ENCODE results near the gene MAP4K2.

MAP4K2 gene

GRCh38 chr11:64743591-64744543 is 59.1 kb downstream of the MAP4K2 start, which contains the start of gene RASGRP2:
TSS of gene RASGRP2 (minus strand) at chr11:64744142. CDS start at chr11:64742866, 1,276 bp downstream.
- in situ Hi-C loops (cut with HindIII; ENCODE audit: low sequenced_read_pairs) = no loop called here

DNA sequence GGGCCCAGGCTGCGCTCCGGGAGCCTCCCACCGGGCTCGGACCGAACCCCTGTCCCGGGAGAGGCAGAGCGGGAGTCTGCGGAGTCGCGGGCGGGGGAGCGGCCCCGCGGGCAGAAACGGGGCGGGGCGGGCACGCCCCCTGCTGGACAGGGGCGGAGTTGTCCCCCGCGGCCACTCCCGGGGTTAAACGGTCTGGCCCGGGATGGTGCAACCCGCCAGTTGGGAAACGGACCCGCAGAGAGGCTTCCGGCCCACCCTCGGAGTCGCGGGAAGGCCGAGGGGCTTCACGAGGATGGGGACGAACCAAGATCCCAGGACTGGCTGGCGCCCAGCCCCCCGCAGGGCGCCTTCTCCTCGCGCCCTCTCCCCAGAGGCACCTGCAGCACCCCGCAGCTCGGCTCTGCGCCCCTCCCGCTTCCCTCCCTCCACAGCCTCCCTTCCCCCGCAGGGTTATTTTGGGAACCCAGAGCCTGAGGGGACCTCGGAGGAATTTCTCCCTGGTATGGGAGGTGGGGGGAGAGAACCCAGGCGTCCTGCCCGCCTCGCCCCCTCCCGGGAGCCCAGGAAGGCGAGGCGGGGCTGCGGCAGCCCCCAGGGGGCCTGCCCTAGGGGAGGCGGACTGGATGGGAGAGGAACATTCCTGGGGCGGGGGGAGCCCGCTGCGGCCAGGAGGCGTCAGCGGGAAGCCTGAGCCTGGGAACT is 60.0 kb downstream of the MAP4K2 start:
- in situ Hi-C loops (cut with HindIII; ENCODE audit: low sequenced_read_pairs) = no loop called here

DNA sequence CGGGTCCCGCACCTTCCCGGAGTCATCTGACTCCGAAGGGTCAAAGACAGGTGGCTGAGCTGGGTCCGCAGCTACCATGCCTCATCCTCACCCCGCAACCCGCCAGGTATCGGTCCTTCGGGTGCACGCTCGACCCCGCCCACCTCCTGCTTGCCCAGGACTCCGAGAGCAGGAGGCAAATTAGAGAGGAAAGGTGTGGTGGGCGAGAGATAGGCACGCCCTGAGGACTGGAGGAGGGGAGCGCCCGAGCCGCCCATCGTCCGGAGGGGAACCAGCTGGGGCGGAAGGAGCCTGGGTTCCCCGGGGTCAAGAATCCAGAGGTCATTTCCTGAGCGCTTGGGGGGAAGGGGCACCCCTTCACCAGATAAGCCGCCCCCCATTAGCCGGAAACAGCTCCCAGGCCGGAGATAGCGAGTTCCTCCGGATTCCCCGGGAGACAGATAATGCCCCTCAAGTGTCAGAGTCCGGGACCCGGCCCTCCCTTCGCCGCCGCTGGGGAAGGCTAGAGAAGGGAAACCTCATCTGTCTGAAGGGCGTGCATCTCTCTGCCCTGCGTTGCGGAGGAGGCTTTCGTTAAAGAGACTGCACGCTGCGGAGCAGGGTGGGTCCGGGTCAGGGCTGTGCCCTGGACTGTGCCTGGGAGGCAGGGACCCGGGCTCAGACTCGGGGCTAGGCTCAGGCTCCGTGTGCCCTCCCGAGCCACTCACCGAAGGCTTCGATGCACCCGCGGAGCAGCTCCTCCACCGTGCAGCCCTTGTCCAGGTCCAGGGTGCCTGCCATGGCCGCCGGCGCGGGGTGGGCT is 60.7 kb downstream of the MAP4K2 start:
- in situ Hi-C loops (cut with HindIII; ENCODE audit: low sequenced_read_pairs) = no loop called here

DNA sequence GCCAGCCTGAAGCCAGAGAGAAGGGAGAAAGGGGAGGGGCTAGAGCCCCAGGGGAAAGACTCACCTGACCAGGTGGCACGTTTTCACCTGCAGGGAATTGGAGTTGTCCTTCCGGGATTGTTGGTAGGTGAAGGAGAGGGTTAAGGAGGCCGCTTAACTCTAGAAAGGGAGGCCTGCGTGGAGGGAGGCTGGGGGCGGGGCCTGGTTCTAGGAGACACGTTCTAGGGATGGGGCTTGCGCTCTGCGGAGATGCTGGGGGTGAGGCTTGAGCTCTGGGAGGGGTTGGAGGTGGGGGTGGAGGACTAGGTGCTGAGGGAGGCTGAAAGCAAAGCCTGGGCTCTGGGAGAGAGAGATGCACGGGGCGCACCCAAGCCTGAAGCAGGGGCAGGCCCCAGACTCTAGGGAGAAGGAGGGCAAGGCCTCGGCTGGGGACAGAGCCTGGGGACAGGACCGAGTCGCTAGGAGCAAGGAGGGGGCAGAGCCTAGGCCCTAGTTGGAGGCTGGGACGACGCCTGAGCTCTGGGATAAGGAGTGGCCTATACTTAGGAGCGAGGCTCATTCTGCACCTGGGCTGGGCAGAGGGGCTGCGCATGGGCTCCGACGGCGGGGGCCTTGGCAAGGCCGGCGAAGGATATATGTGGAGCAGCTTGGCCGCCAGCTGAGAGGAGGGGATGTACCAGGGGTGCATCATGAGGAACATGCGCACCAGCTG is 61.5 kb downstream of the MAP4K2 start:
- in situ Hi-C loops (cut with HindIII; ENCODE audit: low sequenced_read_pairs) = no loop called here

DNA sequence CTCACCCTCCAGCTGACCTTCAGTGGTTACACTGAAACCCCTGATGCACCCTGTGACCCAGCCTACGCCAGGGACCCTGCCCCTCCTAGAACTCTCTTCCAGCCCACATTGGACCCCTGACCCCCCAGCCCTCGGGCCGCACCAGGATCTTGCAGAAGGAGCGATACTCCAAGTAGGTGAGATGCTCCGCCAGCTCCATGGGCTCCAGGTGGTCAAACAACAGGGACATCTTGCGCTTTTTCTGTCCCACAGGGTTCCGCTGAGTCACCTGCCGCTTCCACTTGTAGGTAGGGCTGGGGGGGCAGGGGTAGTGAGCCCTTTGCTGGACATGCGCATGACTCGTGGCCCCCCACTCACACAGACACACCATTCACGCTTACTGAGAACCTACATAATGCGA is 63.1 kb downstream of the MAP4K2 start:
- in situ Hi-C loops (cut with HindIII; ENCODE audit: low sequenced_read_pairs) = no loop called here

GRCh38 chr11:64736654-64737053 is 66.4 kb downstream of the MAP4K2 start:
- in situ Hi-C loops (cut with HindIII; ENCODE audit: low sequenced_read_pairs) = no loop called here

DNA sequence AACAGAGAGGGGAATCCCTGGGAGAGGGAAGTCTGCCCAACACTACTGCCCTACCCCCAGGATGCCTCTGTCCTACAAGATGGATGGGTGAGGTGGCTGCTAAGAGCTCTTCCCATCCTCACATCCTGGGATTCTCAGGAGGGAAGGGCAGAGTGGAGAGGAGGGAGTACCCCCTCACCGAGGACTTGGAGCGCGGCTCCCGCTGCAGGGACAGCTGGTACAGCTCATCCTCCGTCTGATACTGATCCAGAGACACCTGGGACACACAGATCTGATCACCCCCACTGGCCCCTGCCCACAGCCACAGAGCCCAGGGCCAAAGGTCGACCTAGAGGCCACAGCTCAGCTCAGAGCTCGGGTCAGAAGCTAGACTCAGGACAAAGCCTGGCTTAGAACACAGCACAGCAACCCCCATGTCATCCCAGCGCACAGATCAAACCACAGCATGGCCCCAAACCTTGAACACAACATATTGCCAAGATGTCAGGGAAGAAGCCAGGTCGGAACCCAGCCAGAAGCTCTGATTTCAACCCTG is 67.2 kb downstream of the MAP4K2 start:
- in situ Hi-C loops (cut with HindIII; ENCODE audit: low sequenced_read_pairs) = no loop called here
